T-helper 2 cell treated with Interferon-gamma antibody and Interleukin-4, amounts not matched to agents 100 ng/mL and 5 ng/mL, for 36 hours (primary cell): Measurements from ENCODE around the gene COL13A1. TPM values are rescaled to one million over a fixed set of nuclear protein-coding genes. Genes with fewer than 3 reads are reported as not detected.

Experiments
- intact Hi-C: fragments of 100-400 bp; cut with micrococcal nuclease; formaldehyde crosslinking; loops from one replicate; pipeline ENCODE4 v1.15.1; 2023
- total RNA-seq: library from RNA; stranded (reverse); gene quantifications from 2 replicates; pipeline ENCODE4 v1.2.3, GENCODE V29; 2022

Gene COL13A1
- total RNA-seq, 1 donor from 2014 or later = not detected

- intact Hi-C loops = no loop called here
These were observed 137.8 kb downstream of the COL13A1 start for GRCh38 chr10:69939481-69939880.

- intact Hi-C loops = no loop called here
These were observed 140.0 kb downstream of the COL13A1 start for GRCh38 chr10:69941730-69942129.

DNA sequence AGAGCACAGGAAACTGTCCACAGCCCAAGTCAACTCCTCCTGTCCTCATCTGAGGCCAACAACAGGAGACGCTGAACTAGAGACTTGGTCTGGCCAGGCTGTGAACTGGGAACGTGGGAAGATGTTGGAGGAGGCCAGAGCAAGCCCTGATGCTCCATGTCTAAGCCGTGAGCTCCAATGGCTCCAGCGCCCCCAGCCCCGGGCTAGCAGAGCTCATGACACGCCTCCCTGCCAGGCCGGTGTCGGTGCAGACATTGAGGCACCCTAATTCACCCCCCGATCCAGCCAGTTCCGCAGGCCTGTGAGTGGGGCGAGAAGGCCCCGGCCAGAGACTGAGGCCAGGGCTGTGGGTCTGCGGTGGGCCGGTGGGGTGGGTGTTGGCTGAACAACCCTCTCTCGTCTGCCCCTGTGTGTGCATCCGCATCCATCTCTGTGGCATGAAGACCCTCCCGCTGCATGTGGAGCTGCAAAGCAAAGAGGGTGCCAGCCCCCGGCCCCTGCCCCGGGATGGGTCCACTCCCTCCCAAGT lies 141.7 kb downstream of the COL13A1 start:
- intact Hi-C loops = no loop called here

DNA sequence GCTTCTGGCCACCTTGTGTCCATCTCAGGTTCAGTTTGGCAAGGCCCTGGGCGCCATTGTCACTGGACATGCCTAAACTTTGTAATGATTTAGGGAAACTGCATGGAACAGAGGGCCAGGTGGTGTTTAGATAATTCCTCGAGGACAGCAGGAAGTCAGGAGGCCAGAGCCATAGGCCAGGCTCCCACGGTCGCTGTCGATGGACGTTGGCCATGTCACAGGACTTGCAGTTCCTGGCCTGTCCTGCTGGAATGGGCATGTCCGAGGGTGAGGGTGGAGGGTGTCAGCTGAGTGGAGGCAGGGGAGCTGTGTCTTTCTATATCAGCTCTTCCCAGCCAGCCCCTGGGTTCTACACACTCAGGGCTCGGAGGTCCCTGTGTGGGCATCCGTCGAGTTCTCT lies 143.1 kb downstream of the COL13A1 start:
- intact Hi-C loops = no loop called here

DNA sequence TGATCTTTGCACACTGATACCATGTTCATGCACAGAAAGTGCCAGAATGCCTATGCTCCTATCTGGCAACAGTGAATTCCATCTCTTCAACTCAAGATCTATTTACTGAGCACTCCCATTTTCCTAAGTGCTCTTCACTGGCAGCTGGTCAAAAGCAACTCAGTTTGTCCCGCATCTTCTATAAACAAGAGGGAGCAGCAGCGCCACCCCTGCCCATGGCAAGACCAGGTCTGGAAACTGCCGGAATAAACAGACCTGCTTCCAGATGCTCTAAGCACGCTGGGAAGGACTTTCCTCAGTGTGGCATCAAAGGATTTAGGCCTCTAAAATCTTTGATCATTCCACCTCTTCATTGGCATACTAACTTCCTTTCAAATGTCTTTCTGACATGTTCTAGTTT lies 146.6 kb downstream of the COL13A1 start:
- intact Hi-C loops = no loop called here

- intact Hi-C loops = no loop called here
These were observed 148.1 kb downstream of the COL13A1 start for GRCh38 chr10:69949770-69950169.

DNA sequence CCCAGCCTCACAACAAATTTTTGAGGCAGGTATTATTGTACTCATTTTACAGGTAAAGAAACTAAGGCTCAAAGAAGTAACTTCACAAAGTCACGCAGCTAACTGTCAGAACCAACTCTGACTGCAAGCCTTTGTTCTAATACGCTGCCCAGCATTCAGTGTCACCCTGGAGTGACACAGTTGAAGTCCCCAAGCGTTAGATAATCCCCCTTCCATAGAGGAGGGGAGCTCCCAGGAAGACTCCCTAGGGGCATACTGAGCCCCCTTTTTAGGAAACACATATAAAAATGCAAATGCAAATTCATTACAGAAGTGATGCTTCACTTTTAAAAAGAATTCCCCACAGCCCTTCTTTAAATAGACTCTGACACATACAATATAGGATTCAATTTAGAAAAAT lies 150.0 kb downstream of the COL13A1 start:
- intact Hi-C loops = no loop called here

DNA sequence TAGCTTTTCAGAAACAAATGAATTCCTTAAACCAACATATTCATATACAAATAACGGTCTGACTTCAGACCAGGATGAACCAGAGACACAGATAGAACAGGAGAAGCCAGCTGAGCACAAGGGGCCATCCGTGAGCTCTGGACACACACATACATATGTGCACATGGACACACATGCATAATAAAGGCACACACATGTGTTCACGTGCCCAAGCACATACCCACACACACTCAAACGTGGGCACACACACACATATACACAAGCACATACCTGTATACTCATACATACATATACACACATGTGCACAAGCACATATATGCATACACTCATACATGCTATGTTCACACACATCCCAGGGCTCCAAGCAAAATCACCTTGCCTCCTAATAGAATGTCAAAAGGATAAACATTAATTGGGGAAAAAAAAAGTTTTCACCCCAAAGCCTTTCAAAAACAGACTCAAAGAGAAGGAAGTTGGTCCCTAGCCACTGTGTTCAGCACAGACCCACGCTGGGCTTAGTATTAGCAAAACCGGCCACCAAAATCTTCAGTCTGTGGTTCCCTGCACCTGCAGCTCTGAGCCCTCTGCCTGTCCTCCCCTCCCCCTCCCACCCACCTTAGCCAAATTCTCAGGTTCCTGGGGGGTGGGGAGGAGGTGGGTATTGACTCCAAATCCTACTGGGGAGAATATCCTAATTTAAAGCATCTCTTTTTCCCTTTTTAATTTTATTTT lies 150.5 kb downstream of the COL13A1 start:
- intact Hi-C loops = no loop called here

DNA sequence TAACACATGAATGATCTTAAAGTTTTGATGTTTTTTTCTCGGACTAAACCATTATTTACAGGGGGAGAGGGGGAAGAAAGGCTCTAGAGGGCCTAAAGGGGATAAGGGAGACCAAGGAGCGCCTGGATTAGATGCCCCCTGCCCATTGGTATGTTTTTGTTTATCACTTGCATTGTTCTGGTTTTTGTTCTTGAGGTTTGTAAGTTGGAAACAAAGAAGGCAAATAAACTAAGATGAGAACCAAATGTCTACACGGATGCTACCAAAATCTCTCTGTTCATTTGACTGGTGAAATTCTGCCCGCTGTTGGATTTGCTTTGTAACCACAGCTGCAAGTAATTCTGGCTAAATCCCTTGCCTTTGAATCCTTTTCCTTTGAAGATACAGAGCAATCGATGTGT lies 151.1 kb downstream of the COL13A1 start:
- intact Hi-C loops = no loop called here

DNA sequence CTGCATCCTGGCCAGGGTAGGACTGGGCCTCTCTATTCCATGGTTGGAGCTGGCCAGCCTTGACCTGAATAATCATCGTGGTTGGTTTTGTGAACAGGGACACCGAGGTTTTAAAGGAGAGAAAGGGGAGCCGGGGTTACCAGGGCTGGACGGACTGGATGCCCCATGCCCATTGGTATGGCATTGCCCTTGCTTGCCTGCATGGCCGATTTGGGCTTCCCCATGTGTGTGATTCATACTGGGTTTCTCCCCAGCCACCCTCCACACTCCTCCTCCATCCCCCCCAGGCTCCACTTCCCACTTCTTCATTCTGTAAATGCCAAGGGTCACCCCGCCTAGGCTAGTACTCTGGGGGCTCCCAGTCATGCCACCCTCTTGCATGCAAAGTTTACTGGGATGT lies 152.1 kb downstream of the COL13A1 start:
- intact Hi-C loops = no loop called here

DNA sequence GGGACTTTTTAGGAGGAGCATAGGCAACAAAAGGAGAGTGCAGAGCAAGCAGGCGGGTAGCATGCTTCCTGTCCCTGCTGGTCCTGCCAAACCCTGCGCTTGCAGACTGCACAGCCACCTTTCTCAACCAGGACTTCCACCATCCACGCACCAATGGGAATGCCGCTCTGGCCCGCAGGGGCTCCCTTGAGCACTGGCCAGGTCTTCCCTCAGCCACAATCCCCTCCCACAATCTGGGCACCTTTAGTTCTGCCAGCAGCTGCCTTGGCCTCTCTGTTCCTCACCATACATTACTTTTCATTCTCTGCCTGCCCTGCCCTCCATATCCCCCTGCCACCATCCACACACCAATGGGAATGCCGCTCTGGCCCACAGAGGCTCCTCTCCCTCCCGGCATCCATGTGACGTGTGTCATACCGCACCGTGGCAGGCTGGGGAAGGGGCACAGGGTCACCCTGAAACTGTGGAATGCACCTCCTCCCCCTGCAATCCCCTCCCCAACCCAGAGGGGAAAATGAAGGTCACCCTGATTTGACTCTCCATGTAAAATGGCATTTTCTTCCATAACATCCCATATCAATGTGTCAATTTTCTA lies 153.6 kb downstream of the COL13A1 start:
- intact Hi-C loops = no loop called here

GRCh38 chr10:69955897-69956740 lies 154.4 kb downstream of the COL13A1 start:
- intact Hi-C loops = no loop called here

- intact Hi-C loops = no loop called here
These were observed 155.1 kb downstream of the COL13A1 start for GRCh38 chr10:69956741-69957230.

GRCh38 chr10:69957241-69957885 lies 155.7 kb downstream of the COL13A1 start:
- intact Hi-C loops = no loop called here

DNA sequence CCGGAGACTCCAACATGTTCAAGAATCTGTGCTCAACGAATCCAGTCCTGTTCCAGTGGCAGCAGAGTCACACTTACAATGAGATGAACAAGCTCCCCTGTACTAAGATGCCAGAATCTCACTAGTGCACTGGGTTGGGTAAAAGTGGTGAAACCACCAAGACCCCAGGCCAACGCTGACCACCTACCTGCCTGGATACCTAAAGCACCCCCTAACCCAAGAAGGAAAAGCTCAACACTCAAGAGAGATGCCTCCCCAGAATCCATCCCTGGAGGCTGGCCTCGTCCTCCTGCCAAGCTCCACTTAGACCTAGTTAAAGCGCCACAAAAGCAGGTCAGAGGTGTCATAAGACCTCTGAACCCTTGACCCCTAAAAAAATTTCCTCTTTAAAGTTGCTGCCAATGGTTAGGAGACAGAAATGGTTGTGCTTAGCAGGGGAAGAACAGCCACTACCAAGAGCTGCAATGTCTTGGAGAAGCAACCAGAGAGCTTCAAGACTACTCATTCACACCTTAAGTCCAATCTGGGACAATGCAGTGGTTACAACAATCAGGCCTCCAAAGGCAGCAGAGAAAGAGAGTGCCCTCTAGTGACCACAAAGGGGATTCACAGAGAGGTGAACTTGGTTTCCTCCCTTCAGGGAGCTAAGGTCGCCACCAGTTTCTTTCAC lies 156.3 kb downstream of the COL13A1 start:
- intact Hi-C loops = no loop called here

GRCh38 chr10:69958556-69958902 lies 156.8 kb downstream of the COL13A1 start:
- intact Hi-C loops = no loop called here

DNA sequence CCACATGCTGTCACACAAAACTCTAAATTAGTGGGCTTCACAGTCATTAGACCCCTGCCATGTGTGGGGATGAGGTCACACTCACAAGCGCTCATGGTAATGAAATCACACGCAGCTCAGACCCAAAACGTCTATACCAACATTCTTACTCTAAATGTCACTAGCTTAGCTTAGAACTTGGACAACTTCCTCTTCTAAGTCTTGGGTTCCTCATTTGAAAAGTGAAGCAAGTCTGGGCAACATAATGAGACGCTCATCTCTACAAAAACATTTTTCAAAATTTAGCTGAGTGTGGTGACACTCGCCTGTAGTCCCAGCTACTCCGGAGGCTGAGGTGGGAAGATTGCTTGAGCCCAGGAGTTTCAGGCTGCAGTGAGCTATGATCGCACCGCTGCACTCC lies 158.2 kb downstream of the COL13A1 start:
- intact Hi-C loops = no loop called here

DNA sequence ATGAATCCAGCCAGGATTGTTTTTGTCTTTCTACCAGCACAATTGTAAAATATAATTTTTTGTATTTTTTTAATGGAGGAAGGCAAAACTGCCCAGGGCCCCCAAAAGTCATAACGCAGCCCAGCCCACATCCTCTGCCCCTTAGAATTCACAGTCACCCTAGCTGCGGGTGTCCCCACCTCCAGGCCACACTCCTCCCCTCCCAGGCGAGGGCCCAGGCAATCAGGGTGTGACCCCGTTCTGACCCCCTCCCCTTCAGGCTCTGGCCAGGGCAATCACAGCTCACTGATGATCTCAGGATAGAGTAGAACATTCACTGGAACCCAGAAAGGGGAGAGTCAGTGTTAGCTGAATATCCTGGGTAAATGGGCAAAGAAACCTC lies 158.9 kb downstream of the COL13A1 start:
- intact Hi-C loops = no loop called here

- intact Hi-C loops = no loop called here
These were observed 159.5 kb downstream of the COL13A1 start for GRCh38 chr10:69960988-69961880.
